Stomach smooth muscle (tissue), 2 donors: ENCODE data around the gene ADGRL1.
"Not testable (repeated sequence)": the region's sequence is repeated elsewhere in the genome, so short reads cannot be mapped to it uniquely, and the experiment has no call there.

ENCODE experiments used
- H3K27ac ChIP-seq: one replicate; pipeline ENCODE4 v1.7.0; 2013; ENCODE audit warnings: mild to moderate bottlenecking, low read length, inconsistent platforms
- H3K27me3 ChIP-seq, 2 donors: one replicate each; pipeline ENCODE4 v1.7.0; 2013; ENCODE audit warnings: low read length in 2 of 2; ENCODE audit not compliant: insufficient read depth in 2 of 2, control insufficient read depth in 1 of 2
- H3K36me3 ChIP-seq, 2 donors: one replicate each; pipeline ENCODE4 v1.7.0; 2013; ENCODE audit warnings: low read length in 2 of 2; ENCODE audit not compliant: control insufficient read depth in 2 of 2, insufficient read depth in 2 of 2
- H3K4me1 ChIP-seq: one replicate; pipeline ENCODE4 v1.7.0; 2013; ENCODE audit warnings: low read length; ENCODE audit not compliant: control insufficient read depth, insufficient read depth
- H3K4me3 ChIP-seq, 2 donors: one replicate each; pipeline ENCODE4 v1.7.0; 2013; ENCODE audit warnings: low read length in 2 of 2
- H3K9ac ChIP-seq, 2 donors: one replicate each; pipeline ENCODE4 v1.7.0; 2013; ENCODE audit warnings: low read length in 2 of 2, mild to moderate bottlenecking in 1 of 2
- H3K9me3 ChIP-seq, 2 donors: one replicate each; pipeline ENCODE4 v1.7.0; 2013; ENCODE audit warnings: low read length in 2 of 2; ENCODE audit not compliant: control insufficient read depth in 2 of 2
- donor health status: healthy.
- donor health status: Pancreatic carcinoma.

Gene ADGRL1

DNA sequence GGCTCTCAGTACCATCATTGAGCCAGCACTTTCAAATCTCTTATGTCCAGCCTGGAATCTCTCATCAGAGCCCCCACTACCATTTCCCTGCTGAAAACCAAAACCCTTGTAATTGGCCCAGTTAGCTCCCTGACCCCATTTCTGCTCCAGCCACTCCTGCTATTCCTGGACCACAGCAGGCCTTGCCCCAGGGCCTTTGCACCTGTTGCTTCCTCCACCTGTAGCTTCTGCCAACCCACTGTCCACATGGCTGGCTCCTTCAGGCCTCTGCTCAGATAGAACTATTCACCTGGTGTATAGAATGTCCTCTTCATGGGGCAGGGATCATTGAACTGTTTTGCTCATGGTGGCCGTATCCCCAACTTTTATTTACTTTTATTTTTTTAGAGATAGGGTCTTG, 20.3 kb downstream of the ADGRL1 start:
- not testable (repeated sequence) for H3K27ac ChIP-seq

DNA sequence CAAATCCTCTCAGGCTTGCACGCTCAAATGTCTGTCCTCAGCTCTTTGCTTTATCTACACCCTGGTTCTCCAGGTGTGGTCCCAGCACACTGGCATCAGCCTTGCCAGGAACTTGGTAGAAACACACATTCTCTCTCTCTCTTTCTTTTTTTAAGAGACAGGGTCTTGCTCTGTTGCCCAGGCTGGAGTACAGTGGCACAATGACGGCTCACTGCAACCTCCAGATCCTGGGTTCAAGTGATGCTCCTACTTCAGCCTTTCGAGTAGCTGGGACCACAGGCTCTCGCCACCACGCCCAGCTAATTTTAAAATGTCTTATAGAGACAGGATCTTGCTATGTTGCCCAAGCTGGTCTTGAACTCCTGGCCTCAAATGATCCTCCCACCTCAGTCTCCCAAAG, 20.8 kb downstream of the ADGRL1 start:
- H3K9ac ChIP-seq: no peak overlapping the region
- no peaks in the 10 kb centered on the region for H3K27me3 ChIP-seq
- H3K36me3 ChIP-seq: no peaks in the 10 kb centered on the region
- no peaks in the 10 kb centered on the region for H3K9me3 ChIP-seq
- no peaks in the 10 kb centered on the region for H3K4me1 ChIP-seq
- H3K27ac ChIP-seq: no peak overlapping the region
- no peak overlapping the region for H3K4me3 ChIP-seq

More for the DNA sequence above, 20.3 kb downstream of the ADGRL1 start:
- H3K4me1 ChIP-seq, H3K9ac ChIP-seq, H3K27me3 ChIP-seq, H3K9me3 ChIP-seq, H3K4me3 ChIP-seq, H3K36me3 ChIP-seq: not testable (repeated sequence)

DNA sequence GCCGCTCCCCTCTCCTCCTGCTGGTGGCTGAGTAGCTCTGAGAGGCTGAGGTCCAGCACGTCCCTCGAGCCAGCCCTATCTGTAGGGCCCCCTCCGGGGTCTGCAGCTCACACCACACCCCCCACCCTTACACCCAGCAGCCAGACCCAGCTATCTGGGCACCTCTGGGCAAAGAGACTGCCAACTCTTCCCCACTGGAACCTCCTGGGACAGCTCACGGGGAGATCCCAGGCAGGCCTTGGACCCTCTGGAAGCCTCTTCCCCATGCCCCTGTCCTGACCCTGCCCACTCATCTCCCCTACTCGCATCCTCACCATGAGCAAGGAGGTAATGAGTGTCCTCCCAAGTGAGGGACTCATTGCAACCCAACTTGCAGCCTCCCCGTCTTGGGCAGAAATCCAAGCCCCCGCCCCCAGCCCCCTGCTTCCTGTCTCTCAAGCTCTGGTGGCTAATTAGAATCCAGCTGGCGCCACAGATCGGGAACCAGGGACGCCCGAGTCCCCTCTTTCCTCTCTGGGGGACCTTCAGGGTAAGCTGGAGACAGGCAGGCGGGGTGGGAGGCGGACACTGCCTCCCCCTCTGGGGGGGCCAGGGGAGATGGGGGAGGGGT, 22.1 kb downstream of the ADGRL1 start:
- Histone ChIP-seq H3K9ac (no peak overlapping the region), H3K4me1 (no peaks in the 10 kb centered on the region), H3K27me3 (no peaks in the 10 kb centered on the region), H3K36me3 (peaks cover 0 to 2% of the 10 kb centered on the region in 2 donors), H3K9me3 (no peaks in the 10 kb centered on the region), H3K4me3 (no peak overlapping the region), H3K27ac (no peak overlapping the region)

DNA sequence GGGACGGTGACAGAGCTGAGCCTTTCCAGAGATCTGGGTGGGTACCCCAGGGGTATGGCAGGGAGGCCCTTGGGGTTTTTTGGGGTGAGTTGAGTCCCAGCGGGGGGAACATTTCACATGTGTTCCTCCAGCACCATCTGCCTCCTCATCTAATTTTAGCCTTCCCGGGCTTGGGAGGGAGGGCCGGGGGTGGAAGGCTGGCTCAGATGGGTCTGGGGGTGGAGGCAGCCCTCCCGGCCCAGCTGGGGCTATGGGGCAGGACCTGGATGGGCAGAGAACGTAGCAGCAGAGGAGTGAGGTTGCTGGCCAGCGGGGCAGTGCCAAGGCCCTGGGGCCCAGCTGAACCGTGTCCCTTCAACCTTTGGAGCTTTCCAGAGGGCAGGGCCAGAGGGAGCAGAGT, 23.5 kb downstream of the ADGRL1 start:
- Histone ChIP-seq H3K4me1 (no peaks in the 10 kb centered on the region), H3K27me3 (no peaks in the 10 kb centered on the region), H3K9ac (no peak overlapping the region), H3K27ac (no peak overlapping the region), H3K36me3 (peaks cover 0 to 4% of the 10 kb centered on the region in 2 donors), H3K4me3 (no peak overlapping the region), H3K9me3 (no peaks in the 10 kb centered on the region)

DNA sequence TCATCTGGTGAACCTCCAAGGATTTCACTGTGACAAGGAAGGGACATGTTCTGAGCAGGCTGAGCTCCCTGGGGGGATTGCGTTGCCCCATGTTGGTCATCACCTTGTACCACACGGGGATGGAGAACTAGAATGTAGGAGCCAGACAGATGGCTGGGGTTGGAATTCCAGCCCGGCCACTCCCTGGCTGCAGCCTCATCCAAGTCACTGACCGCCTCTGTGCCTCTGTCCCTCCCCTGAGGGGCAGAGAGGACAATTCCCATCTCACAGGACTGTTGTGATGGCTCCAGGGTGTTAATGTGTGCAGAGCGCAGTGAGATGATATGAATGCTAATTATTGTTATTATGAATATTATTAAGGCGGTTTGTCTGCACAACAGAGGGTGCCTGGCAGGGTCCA, 24.1 kb downstream of the ADGRL1 start:
- Histone ChIP-seq H3K4me1 (no peaks in the 10 kb centered on the region), H3K36me3 (peaks cover 0 to 9% of the 10 kb centered on the region in 2 donors), H3K27me3 (no peaks in the 10 kb centered on the region), H3K9me3 (no peaks in the 10 kb centered on the region), H3K4me3 (no peak overlapping the region), H3K9ac (no peak overlapping the region), H3K27ac (no peak overlapping the region)

DNA sequence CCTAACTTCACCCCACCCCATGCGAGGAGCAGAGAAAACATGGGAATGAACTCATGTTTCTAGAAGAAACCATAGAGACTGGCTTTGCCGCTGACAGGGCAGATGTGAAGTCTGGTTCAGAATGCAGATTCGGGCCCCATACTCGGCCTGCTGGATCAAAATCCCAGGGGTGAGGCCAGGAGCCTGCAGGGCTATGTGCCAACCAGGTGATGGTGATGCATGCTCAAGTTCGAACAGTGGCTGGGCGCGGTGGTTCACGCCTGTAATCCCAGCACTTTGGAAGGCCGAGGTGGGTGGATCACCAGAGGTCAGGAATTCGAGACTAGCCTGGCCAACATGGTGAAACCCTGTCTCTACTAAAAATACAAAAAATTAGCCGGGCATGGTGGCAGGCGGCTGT, 24.8 kb downstream of the ADGRL1 start:
- not testable (repeated sequence) for H3K27me3 ChIP-seq, H3K9ac ChIP-seq, H3K9me3 ChIP-seq, H3K27ac ChIP-seq, H3K4me1 ChIP-seq, H3K4me3 ChIP-seq
- peaks cover 0 to 10% of the 10 kb centered on the region in 2 donors for H3K36me3 ChIP-seq

DNA sequence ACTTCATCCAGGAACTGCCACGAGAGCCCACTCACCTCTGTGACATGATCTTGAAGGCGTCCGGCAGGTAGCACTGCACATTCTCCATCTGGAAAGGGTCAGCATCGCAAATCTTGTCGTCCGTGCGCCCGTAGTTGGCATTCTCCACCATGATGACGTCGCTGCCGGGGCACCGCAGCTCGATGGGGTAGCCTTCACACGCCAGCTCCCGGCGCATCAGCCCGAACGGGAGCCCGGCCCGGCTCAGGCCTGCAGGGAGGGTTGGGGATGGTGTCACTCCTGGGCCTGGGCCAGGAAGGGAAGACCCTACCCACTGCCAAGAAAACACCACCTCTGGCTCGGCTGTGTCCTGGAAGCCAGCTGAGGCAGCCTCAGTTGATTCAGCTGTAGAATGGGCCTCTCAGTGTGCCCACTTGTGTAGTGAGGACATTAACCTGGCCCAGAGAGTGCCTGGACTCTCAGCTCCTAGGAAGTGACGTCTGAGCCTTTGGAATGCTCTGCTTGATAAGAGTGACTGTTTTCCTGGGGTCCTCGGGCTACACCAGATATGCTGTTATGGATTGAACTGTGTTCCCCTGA, 28.4 kb downstream of the ADGRL1 start:
- Histone ChIP-seq H3K4me3 (no peak overlapping the region), H3K27ac (no peak overlapping the region), H3K9me3 (no peaks in the 10 kb centered on the region), H3K4me1 (no peaks in the 10 kb centered on the region), H3K9ac (no peak overlapping the region), H3K27me3 (no peaks in the 10 kb centered on the region), H3K36me3 (peaks cover 9 to 21% of the 10 kb centered on the region in 2 donors)

DNA sequence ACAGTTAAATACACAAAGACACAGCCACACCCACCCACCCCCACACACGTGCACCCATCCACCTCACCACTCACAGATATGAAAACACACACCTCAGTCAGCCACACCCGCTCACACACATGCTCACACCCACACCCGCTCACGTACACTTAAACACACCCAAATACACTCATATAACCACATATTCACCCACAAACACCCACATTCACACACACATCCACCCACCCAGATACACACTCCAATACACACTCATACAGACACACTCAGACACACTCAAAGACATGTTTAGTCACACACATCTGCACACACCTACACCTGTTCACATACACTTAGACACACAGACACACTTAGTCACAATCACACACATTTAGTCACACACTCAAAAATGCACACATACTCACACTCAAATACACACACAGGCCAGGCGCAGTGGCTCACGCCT, 30.6 kb downstream of the ADGRL1 start:
- H3K4me3 ChIP-seq: no peak overlapping the region
- no peaks in the 10 kb centered on the region for H3K9me3 ChIP-seq
- no peak overlapping the region for H3K9ac ChIP-seq
- peaks cover 22 to 34% of the 10 kb centered on the region in 2 donors for H3K36me3 ChIP-seq
- no peaks in the 10 kb centered on the region for H3K4me1 ChIP-seq
- H3K27me3 ChIP-seq: no peaks in the 10 kb centered on the region
- H3K27ac ChIP-seq: no peak overlapping the region

DNA sequence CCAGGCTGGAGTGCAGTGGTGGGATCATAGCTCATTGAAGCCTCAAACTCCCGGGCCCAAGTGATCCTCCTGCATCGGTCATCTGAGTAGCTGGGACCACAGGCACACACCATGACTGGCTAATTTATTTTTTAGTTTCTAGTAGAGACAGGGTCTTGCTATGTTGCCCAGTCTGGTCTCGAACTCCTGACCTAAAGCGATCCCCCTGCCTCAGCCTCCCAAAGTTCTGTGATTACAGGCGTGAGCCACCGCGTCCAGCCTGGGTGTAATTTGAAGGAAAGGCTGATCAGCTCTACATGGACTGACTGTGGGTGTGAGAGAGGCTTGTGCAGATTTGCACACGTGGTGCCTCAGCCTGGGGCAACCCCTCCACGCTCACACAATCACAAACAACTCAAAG, 31.1 kb downstream of the ADGRL1 start:
- Histone ChIP-seq H3K27me3 (no peaks in the 10 kb centered on the region), H3K9ac (no peak overlapping the region), H3K36me3 (peaks cover 27 to 38% of the 10 kb centered on the region in 2 donors), H3K4me1 (no peaks in the 10 kb centered on the region), H3K4me3 (no peak overlapping the region), H3K27ac (no peak overlapping the region), H3K9me3 (no peaks in the 10 kb centered on the region)

DNA sequence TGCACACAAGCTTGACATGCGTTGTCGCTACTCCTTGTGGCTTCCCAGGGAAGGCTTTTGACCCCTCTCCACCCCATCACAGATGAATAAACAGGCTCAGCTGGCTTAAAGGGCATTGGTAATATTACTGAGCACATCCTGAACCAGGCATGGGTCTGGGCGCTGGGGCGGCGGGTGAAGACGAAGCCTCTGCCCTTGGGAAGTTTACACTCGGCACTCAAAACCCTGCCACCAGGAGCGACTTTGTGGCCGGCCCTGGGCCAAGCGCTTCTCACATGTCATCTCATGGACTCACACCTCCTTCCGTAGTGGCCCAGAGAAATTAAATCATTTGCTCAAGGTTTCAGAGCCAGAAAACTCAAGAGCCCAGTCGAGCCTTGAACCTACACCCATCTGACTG, 37.0 kb downstream of the ADGRL1 start:
- Histone ChIP-seq H3K27ac (no peak overlapping the region), H3K9me3 (no peaks in the 10 kb centered on the region), H3K9ac (no peak overlapping the region), H3K4me1 (peaks cover 2% of the 10 kb centered on the region), H3K27me3 (no peaks in the 10 kb centered on the region), H3K36me3 (peaks cover 29 to 34% of the 10 kb centered on the region in 2 donors), H3K4me3 (no peak overlapping the region)

DNA sequence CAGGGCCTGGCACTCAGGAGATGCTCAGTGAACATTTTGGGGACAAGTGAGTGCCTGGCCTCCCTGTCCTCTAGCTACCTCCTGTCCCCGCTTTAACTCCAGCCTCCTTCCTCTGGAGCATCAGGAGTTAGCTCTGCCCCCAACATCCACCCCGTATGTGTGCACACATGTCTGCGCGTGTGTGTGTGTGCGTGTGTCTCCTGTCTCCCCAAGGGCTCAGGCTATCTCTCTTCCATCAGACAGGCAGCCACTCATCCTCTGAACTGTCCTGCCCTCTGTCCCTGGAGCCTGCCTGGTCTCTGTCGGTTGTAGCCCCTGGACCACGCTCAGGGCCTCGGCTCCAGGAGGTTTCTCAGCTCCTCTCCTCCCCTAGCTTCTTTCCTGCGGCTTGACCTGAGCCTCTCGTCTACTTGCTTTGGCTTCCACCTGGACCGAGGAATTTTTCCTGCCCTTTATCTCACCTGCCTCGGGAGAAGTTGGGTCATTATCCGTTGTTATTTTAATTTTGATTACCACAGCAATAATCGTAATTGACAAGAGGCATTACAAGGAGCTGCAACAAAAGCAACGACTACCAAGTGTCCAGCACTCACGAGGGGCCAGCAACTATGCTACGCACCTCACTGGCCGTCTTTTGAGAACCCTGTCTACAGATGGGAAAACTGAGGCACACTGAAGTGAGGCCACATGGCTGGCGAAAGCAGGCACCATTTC, 37.6 kb downstream of the ADGRL1 start:
- Histone ChIP-seq H3K9ac (no peak overlapping the region), H3K4me3 (no peak overlapping the region)

More for the DNA sequence above, 37.6 kb downstream of the ADGRL1 start:
- no peaks in the 10 kb centered on the region for H3K9me3 ChIP-seq
- peaks cover 27 to 33% of the 10 kb centered on the region in 2 donors for H3K36me3 ChIP-seq
- no peaks in the 10 kb centered on the region for H3K27me3 ChIP-seq
- peaks cover 2% of the 10 kb centered on the region for H3K4me1 ChIP-seq
- no peak overlapping the region for H3K27ac ChIP-seq
